Body of pancreas (tissue), 4 donors: Measurements from ENCODE around the gene HOMER2.

Experiments
- POLR2A ChIP-seq, 3 donors: fragments of 450-650 bp; IDR thresholded peaks; one replicate each; pipeline ENCODE4 v1.6.1; 2016; ENCODE audit warnings: antibody characterized with exemption in 3 of 3, mild to moderate bottlenecking in 2 of 3
- TF ChIP-seq, protein P1 (sequence below), 7 experiments: fragments of 450-650 bp in 4 of 7; fragments of 200-600 bp in 3 of 7; sonication (generic) in 3 of 7; IDR thresholded peaks; one replicate each; pipeline ENCODE4 v1.5.1; 2016 to 2019; ENCODE audit warnings: antibody characterized with exemption in 7 of 7

GRCh38 chr15:82995938-82996337 lies 43.4 kb upstream of the HOMER2 start:
- no peak for TF ChIP-seq POLR2A (IDR thresholded peaks at IDR 0.05)
- TF ChIP-seq, protein P1, sequence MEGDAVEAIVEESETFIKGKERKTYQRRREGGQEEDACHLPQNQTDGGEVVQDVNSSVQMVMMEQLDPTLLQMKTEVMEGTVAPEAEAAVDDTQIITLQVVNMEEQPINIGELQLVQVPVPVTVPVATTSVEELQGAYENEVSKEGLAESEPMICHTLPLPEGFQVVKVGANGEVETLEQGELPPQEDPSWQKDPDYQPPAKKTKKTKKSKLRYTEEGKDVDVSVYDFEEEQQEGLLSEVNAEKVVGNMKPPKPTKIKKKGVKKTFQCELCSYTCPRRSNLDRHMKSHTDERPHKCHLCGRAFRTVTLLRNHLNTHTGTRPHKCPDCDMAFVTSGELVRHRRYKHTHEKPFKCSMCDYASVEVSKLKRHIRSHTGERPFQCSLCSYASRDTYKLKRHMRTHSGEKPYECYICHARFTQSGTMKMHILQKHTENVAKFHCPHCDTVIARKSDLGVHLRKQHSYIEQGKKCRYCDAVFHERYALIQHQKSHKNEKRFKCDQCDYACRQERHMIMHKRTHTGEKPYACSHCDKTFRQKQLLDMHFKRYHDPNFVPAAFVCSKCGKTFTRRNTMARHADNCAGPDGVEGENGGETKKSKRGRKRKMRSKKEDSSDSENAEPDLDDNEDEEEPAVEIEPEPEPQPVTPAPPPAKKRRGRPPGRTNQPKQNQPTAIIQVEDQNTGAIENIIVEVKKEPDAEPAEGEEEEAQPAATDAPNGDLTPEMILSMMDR (IDR thresholded peaks at IDR 0.05), result no peak
